Body of pancreas (tissue), 4 donors: ENCODE data around the gene MYBPC3. TPM values are rescaled to one million over a fixed set of nuclear protein-coding genes. Genes with fewer than 3 reads are reported as not detected.

ENCODE experiments used
- ATAC-seq: fragments of 150-250 bp; one replicate; pipeline ENCODE4 v1.9.1; 2016
- DNase-seq, 4 donors: peaks; one replicate each; pipeline ENCODE4 v3.0.0-alpha.2; 2019
- H3K27ac ChIP-seq, 4 donors: fragments of 200-600 bp; sonication (generic); 1 replicate in 3 of 4; 2 replicates in 1 of 4; pipeline versions ENCODE4 v1.5.1 to v1.6.1; 2016 to 2019; ENCODE audit warnings: mild to moderate bottlenecking in 1 of 4, mixed read lengths in 1 of 4, moderate library complexity in 1 of 4
- H3K27me3 ChIP-seq, 2 donors: fragments of 200-600 bp; sonication (generic); one replicate each; pipeline ENCODE4 v1.6.0; 2016; ENCODE audit warnings: mild to moderate bottlenecking in 1 of 2
- H3K36me3 ChIP-seq, 2 donors: fragments of 200-600 bp; sonication (generic); replicated peaks in 1 of 2; 2 replicates each; pipeline ENCODE4 v1.5.1; 2016; ENCODE audit warnings: low read depth in 2 of 2; ENCODE audit not compliant: insufficient read depth in 1 of 2
- H3K4me1 ChIP-seq: fragments of 200-600 bp; sonication (generic); one replicate; pipeline ENCODE4 v1.6.0; 2016
- H3K4me3 ChIP-seq, 2 donors: fragments of 200-600 bp; sonication (generic); 1 replicate in 1 of 2; 2 replicates in 1 of 2; pipeline ENCODE4 v1.5.1; 2016 to 2019
- H3K9me3 ChIP-seq, 3 donors: fragments of 200-600 bp; sonication (generic); 1 replicate in 2 of 3; 2 replicates in 1 of 3; pipeline ENCODE4 v1.5.1; 2016
- POLR2A ChIP-seq, 3 donors: fragments of 450-650 bp; IDR thresholded peaks; one replicate each; pipeline ENCODE4 v1.6.1; 2016; ENCODE audit warnings: antibody characterized with exemption in 3 of 3, mild to moderate bottlenecking in 2 of 3
- WGBS, 2 donors: methylation state at CpG; one replicate each; pipeline ENCODE4 v1.1.5; 2017; 5-methylcytosine and 5-hydroxymethylcytosine counted together
- intact Hi-C: fragments of 100-400 bp; cut with DNase I; formaldehyde crosslinking; loops from one replicate; pipeline ENCODE4 v1.15.1; 2023
- total RNA-seq, 2 donors: library from RNA; depleted of rRNA; stranded (reverse); fragments of >200 nt; gene quantifications; one replicate each; pipeline ENCODE4 v1.1.0, GENCODE V29; 2016
- TF ChIP-seq, protein P1 (sequence below), 7 experiments: fragments of 450-650 bp in 4 of 7; fragments of 200-600 bp in 3 of 7; sonication (generic) in 3 of 7; IDR thresholded peaks; one replicate each; pipeline ENCODE4 v1.5.1; 2016 to 2019; ENCODE audit warnings: antibody characterized with exemption in 7 of 7

MYBPC3 gene
- total RNA-seq, 2 donors from 2014 or later: not detected

- no peak for ATAC-seq
- no peak for DNase-seq
- Histone ChIP-seq H3K4me1 (no peaks in the 10 kb centered on the region), H3K27me3 (no peaks in the 10 kb centered on the region), H3K27ac (no peak overlapping the region), H3K4me3 (no peak overlapping the region), H3K9me3 (no peaks in the 10 kb centered on the region), H3K36me3 (peaks cover 19 to 59% of the 10 kb centered on the region in 2 donors)
- WGBS, 2 donors: 91 to 93% methylated on average over 13 to 15 of the region's 15 CpGs
- intact Hi-C loops: no loop called here
- TF ChIP-seq POLR2A (IDR thresholded peaks at IDR 0.05): no peak
- TF ChIP-seq, protein P1, sequence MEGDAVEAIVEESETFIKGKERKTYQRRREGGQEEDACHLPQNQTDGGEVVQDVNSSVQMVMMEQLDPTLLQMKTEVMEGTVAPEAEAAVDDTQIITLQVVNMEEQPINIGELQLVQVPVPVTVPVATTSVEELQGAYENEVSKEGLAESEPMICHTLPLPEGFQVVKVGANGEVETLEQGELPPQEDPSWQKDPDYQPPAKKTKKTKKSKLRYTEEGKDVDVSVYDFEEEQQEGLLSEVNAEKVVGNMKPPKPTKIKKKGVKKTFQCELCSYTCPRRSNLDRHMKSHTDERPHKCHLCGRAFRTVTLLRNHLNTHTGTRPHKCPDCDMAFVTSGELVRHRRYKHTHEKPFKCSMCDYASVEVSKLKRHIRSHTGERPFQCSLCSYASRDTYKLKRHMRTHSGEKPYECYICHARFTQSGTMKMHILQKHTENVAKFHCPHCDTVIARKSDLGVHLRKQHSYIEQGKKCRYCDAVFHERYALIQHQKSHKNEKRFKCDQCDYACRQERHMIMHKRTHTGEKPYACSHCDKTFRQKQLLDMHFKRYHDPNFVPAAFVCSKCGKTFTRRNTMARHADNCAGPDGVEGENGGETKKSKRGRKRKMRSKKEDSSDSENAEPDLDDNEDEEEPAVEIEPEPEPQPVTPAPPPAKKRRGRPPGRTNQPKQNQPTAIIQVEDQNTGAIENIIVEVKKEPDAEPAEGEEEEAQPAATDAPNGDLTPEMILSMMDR (IDR thresholded peaks at IDR 0.05): no peak
These were observed 62.6 kb downstream of the MYBPC3 start for GRCh38 chr11:47289856-47290255.

DNA sequence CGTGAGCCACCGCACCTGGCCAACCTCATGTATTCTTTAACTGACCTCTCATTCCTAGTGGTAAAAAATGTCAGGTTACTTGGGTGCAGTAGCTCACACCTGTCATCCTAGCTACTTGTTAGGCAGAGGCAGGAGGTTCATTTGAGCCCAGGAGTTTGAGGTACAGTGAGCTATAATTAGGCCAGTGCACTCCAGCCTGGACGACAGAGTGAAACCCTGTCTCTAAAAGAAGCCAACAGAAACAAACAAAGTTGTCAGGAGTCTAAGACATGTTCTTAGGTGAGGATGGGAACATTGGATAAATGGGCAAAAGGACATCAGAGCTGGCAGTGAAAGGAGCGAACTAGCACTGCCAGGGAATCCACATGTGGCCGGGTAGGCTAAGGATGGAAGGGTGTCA is 64.4 kb downstream of the MYBPC3 start:
- Histone ChIP-seq H3K4me3 (no peak overlapping the region), H3K9me3 (no peaks in the 10 kb centered on the region), H3K4me1 (no peaks in the 10 kb centered on the region), H3K27me3 (no peaks in the 10 kb centered on the region), H3K36me3 (peaks cover 27 to 67% of the 10 kb centered on the region in 2 donors), H3K27ac (no peak overlapping the region)
- ATAC-seq: no peak
- intact Hi-C loops: no loop called here
- DNase-seq: no peak
- 86 to 90% methylated on average over 5 of the region's 5 CpGs for WGBS, 2 donors
- TF ChIP-seq POLR2A (IDR thresholded peaks at IDR 0.05): no peak
- TF ChIP-seq, protein P1 (IDR thresholded peaks at IDR 0.05): no peak

DNA sequence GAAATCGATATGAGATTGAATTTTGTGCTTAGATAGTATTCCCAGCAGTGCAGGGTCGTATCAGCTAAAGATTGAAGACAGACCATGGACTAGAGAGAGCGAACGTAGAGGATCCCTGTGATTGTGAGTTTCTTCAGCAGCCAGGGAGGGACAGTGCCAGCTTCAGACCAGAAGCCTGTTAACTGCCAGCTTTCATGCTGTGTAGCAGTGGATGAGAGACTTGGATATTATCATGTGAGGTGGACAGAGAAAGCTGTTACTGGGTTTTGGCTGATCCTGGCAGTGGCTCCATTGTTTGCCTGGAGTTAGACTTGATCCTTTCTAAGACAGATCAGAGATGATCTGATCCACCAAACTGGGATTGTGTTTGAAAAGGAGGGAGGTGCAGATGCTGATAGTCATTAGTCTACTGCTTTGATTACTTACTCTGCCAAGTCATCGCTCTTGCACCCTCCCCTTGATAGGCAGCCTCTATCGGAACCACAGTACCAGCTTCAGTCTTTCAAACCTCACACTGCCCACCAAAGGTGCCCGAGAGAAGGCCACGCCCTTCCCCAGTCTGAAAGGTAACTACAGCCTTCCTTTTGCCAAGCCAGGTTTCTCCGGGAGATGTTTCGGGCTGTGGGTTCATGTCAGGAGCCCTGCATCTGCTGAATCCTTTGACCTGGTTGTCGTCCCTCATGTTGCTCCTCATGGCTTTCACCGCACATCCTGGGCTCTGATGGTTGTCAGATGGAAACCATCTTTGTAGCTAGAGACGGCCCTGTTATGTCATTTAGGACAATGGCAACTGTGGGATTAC is 66.3 kb downstream of the MYBPC3 start:
- DNase-seq: no peak
- TF ChIP-seq POLR2A (IDR thresholded peaks at IDR 0.05): no peak
- TF ChIP-seq, protein P1 (IDR thresholded peaks at IDR 0.05): no peak
- Histone ChIP-seq H3K27ac (no peak overlapping the region), H3K4me1 (no peaks in the 10 kb centered on the region), H3K9me3 (no peaks in the 10 kb centered on the region), H3K4me3 (no peak overlapping the region), H3K27me3 (no peaks in the 10 kb centered on the region), H3K36me3 (peaks cover 36 to 71% of the 10 kb centered on the region in 2 donors)
- WGBS, 2 donors: 93% methylated on average over 13 of the region's 13 CpGs
- intact Hi-C loops: no loop called here
- no peak for ATAC-seq

DNA sequence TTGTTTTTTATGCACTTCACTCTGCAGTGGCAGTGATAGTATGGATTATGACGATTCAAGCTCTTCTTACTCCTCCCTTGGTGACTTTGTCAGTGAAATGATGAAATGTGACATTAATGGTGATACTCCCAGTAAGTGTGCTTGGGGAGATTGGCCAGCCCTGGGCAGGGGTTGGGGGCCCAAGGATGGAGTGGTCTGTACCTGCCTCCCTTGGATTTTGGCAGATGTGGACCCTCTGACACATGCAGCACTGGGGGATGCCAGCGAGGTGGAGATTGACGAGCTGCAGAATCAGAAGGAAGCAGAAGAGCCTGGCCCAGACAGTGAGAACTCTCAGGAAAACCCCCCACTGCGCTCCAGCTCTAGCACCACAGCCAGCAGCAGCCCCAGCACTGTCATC is 68.4 kb downstream of the MYBPC3 start:
- 89 to 95% methylated on average over 4 of the region's 4 CpGs for WGBS, 2 donors
- DNase-seq: no peak
- Histone ChIP-seq H3K4me3 (no peak overlapping the region), H3K4me1 (no peaks in the 10 kb centered on the region), H3K36me3 (peaks cover 31 to 61% of the 10 kb centered on the region in 2 donors), H3K9me3 (no peaks in the 10 kb centered on the region), H3K27me3 (no peaks in the 10 kb centered on the region), H3K27ac (no peak overlapping the region)
- intact Hi-C loops: no loop called here
- TF ChIP-seq POLR2A (IDR thresholded peaks at IDR 0.05): no peak
- TF ChIP-seq, protein P1 (IDR thresholded peaks at IDR 0.05): no peak
- ATAC-seq: no peak

GRCh38 chr11:47282462-47282861 is 70.0 kb downstream of the MYBPC3 start:
- TF ChIP-seq, protein P1 (IDR thresholded peaks at IDR 0.05): no peak
- TF ChIP-seq POLR2A (IDR thresholded peaks at IDR 0.05): no peak
- H3K27ac ChIP-seq: no peak overlapping the region
- H3K27me3 ChIP-seq: no peaks in the 10 kb centered on the region
- no peaks in the 10 kb centered on the region for H3K9me3 ChIP-seq
- WGBS, 2 donors: 90 to 93% methylated on average over 7 of the region's 7 CpGs
- H3K36me3 ChIP-seq: peaks cover 36 to 63% of the 10 kb centered on the region in 2 donors
- intact Hi-C loops: no loop called here
- DNase-seq (no peak), ATAC-seq (no peak)
- no peak overlapping the region for H3K4me3 ChIP-seq
- no peaks in the 10 kb centered on the region for H3K4me1 ChIP-seq
